ENCODE results near the gene SLC40A1. TPM values are rescaled to one million over a fixed set of nuclear protein-coding genes. Genes with fewer than 3 reads are reported as not detected.
A peak's percentile ranks its signal among the peaks of the same experiment; 100 is the strongest.

Gene SLC40A1
- total RNA-seq, 1 donor from 2014 or later: not detected

DNA sequence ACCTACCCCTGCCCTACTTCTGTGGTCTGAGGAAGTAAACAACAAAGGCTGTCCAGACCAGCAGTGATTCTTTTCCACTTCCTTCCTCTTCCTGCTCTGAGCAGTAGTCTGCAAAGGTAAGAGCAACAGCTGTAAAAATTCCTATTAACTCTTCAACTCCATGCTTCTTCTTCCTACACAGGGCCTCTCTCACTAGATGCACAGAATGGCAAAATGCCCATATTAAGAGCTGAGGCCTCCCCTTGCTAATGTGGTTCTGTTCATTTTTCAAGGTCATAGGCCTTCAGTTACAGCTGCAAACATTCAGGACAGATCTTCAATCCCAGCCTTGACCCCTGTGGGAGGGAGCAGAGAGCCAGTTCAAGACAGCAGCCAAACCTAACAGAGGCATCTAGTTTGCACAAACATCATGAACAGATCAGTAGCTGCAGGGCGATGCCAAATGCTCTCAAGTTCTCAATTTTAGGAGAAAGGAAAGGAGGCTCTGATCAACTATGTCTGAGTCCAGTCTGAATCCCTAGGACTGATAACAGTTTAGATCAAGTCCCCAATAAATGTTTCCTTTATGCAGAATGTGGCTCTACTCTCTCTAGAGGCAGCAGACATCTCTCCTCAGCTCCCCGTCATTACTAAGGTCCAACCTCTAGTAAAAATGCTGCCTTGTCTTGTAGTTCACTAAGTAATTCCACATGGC is 20.9 kb downstream of the SLC40A1 start:
- peak overlapping the region; percentile 7 for H3K27ac Mint-ChIP-seq
- no peaks in the 10 kb centered on the region for H3K9me3 ChIP-seq (ENCODE audit: low read depth)
- no peaks in the 10 kb centered on the region for H4K20me1 ChIP-seq (ENCODE audit: low read depth)
- no peaks in the 10 kb centered on the region for H3K9me3 Mint-ChIP-seq
- H3K4me3 Mint-ChIP-seq: no peak overlapping the region
- H3F3A ChIP-seq (ENCODE audit: low read depth): no peaks in the 10 kb centered on the region
- no peaks in the 10 kb centered on the region for H3K79me2 ChIP-seq (ENCODE audit: low read depth)
- H3K36me3 Mint-ChIP-seq: no peaks in the 10 kb centered on the region
- H3K27me3 ChIP-seq: no peaks in the 10 kb centered on the region
- TF ChIP-seq, protein P1, sequence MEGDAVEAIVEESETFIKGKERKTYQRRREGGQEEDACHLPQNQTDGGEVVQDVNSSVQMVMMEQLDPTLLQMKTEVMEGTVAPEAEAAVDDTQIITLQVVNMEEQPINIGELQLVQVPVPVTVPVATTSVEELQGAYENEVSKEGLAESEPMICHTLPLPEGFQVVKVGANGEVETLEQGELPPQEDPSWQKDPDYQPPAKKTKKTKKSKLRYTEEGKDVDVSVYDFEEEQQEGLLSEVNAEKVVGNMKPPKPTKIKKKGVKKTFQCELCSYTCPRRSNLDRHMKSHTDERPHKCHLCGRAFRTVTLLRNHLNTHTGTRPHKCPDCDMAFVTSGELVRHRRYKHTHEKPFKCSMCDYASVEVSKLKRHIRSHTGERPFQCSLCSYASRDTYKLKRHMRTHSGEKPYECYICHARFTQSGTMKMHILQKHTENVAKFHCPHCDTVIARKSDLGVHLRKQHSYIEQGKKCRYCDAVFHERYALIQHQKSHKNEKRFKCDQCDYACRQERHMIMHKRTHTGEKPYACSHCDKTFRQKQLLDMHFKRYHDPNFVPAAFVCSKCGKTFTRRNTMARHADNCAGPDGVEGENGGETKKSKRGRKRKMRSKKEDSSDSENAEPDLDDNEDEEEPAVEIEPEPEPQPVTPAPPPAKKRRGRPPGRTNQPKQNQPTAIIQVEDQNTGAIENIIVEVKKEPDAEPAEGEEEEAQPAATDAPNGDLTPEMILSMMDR (IDR thresholded peaks at IDR 0.05): no peak
- TF ChIP-seq EZH2phosphoT487 (IDR thresholded peaks at IDR 0.05) (no peak), EZH2 (IDR thresholded peaks at IDR 0.05) (no peak)
- H3K4me1 ChIP-seq: no peaks in the 10 kb centered on the region
- H3K36me3 ChIP-seq: no peaks in the 10 kb centered on the region
- no peak for DNase-seq (ENCODE audit: low spot score)
- H3K4me3 ChIP-seq: no peak overlapping the region
- H3K27me3 Mint-ChIP-seq (ENCODE audit: insufficient read depth, low read depth): no peaks in the 10 kb centered on the region
- H3K4me1 Mint-ChIP-seq: no peaks in the 10 kb centered on the region
- H3K4me2 ChIP-seq: no peak overlapping the region
- H3K9ac ChIP-seq: no peak overlapping the region
- H2AFZ ChIP-seq (replicated peaks): no peak overlapping the region
- no peak overlapping the region for H3K27ac ChIP-seq

DNA sequence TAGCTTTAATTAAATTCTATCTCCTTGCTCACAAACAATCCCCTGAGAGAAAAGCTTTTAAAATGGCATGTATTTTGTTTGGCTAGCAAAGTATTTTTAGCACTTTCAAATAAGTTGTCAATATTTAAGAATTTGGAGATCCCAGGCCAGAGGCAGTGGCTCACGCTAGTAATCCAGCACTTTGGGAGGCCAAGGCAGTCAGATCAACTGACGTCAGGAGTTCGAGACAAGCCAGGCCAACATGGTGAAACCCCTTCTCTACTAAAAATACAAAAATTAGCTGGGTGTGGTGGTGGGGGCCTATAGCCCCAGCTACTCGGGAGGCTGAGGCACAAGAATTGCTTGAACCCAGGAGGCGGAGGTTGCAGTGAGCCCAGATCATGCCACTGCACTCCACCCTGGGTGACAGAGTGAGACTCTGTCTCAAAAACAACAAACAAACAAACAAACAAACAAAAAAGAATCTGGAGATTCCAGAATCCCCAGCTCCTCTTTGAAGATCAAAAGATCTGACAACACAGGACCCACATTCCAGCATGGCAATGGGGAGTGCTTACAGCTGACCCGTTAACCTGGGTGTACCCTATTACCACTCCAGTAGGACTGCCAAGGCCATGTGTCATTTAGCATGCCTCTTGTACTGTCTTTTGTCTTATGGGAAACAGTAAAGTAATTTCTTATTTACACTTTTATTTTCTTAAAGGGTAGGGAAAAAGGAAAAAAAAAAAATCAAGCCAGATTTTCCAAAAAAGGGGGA is 21.9 kb downstream of the SLC40A1 start:
- no peak for TF ChIP-seq EZH2phosphoT487 (IDR thresholded peaks at IDR 0.05)
- TF ChIP-seq, protein P1 (IDR thresholded peaks at IDR 0.05): no peak
- TF ChIP-seq EZH2 (IDR thresholded peaks at IDR 0.05): no peak
- Mint-ChIP-seq H3K4me1 (no peaks in the 10 kb centered on the region), H3K27ac (no peak overlapping the region)

DNA sequence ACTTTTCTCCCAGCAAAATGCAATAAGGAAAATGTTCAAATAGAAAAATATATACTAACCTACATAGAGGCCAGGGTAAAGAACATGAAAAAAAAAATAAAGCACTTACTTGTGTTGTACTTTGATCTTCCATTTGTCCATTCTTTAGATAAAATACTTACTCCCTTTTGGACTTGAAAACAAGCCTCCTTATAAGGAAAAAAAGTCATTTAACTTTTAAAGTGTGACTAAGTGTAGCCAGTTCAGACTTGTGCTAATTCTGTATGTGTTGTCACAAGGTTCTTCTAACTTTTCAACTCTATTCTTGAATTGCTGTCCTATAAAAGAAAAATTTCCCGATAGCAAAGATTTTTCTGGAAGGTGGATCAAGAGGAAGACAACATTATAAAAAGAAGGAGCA is 23.2 kb downstream of the SLC40A1 start:
- Mint-ChIP-seq H3K27me3 (ENCODE audit: insufficient read depth, low read depth) (no peaks in the 10 kb centered on the region), H3K4me1 (no peaks in the 10 kb centered on the region), H3K36me3 (no peaks in the 10 kb centered on the region), H3K9me3 (no peaks in the 10 kb centered on the region), H3K4me3 (no peak overlapping the region), H3K27ac (no peak overlapping the region)
- Histone ChIP-seq H3K4me3 (no peak overlapping the region), H3K36me3 (no peaks in the 10 kb centered on the region), H3K9me3 (ENCODE audit: low read depth) (no peaks in the 10 kb centered on the region), H3F3A (ENCODE audit: low read depth) (no peaks in the 10 kb centered on the region), H4K20me1 (ENCODE audit: low read depth) (no peaks in the 10 kb centered on the region), H3K9ac (no peak overlapping the region), H3K4me1 (no peaks in the 10 kb centered on the region), H3K4me2 (no peak overlapping the region), H3K27me3 (no peaks in the 10 kb centered on the region), H2AFZ (replicated peaks) (no peak overlapping the region), H3K79me2 (ENCODE audit: low read depth) (no peaks in the 10 kb centered on the region), H3K27ac (no peak overlapping the region)
- TF ChIP-seq EZH2 (IDR thresholded peaks at IDR 0.05) (no peak), EZH2phosphoT487 (IDR thresholded peaks at IDR 0.05) (no peak)
- TF ChIP-seq, protein P1 (IDR thresholded peaks at IDR 0.05): no peak
- no peak for DNase-seq (ENCODE audit: low spot score)

More for the DNA sequence above, 21.9 kb downstream of the SLC40A1 start:
- no peaks in the 10 kb centered on the region for H3K27me3 ChIP-seq
- H3F3A ChIP-seq (ENCODE audit: low read depth): no peaks in the 10 kb centered on the region
- no peak overlapping the region for H3K27ac ChIP-seq
- no peak overlapping the region for H3K9ac ChIP-seq
- no peaks in the 10 kb centered on the region for H3K36me3 ChIP-seq
- H3K4me3 ChIP-seq: no peak overlapping the region
- Mint-ChIP-seq H3K9me3 (no peaks in the 10 kb centered on the region), H3K4me3 (no peak overlapping the region), H3K27me3 (ENCODE audit: insufficient read depth, low read depth) (no peaks in the 10 kb centered on the region), H3K36me3 (no peaks in the 10 kb centered on the region)
- no peaks in the 10 kb centered on the region for H3K79me2 ChIP-seq (ENCODE audit: low read depth)
- H3K9me3 ChIP-seq (ENCODE audit: low read depth): no peaks in the 10 kb centered on the region
- no peak overlapping the region for H2AFZ ChIP-seq (replicated peaks)
- no peaks in the 10 kb centered on the region for H3K4me1 ChIP-seq
- no peaks in the 10 kb centered on the region for H4K20me1 ChIP-seq (ENCODE audit: low read depth)
- no peak for DNase-seq (ENCODE audit: low spot score)
- no peak overlapping the region for H3K4me2 ChIP-seq
